ENCODE results near the gene SLC5A11. TPM values are rescaled to one million over a fixed set of nuclear protein-coding genes. Genes with fewer than 3 reads are reported as not detected.

Gene SLC5A11
- total RNA-seq, 2 donors from 2014 or later: not detected

- H3K27ac ChIP-seq: no peak overlapping the region
- peaks cover 14 to 16% of the 10 kb centered on the region in 2 donors for H3K36me3 ChIP-seq (replicated peaks in 1 of 2; ENCODE audit: insufficient read depth in 1 of 2, low read depth in 2 of 2)
- ATAC-seq (no peak), DNase-seq (no peak)
- WGBS, 2 donors: 75 to 85% methylated on average over 5 of the region's 5 CpGs
- no peak overlapping the region for H3K4me3 ChIP-seq
- intact Hi-C loops (cut with DNase I): no loop called here
- no peaks in the 10 kb centered on the region for H3K9me3 ChIP-seq
- TF ChIP-seq CTCF (IDR thresholded peaks at IDR 0.05) (no peak), POLR2A (IDR thresholded peaks at IDR 0.05) (no peak)
- H3K27me3 ChIP-seq: no peaks in the 10 kb centered on the region
- no peaks in the 10 kb centered on the region for H3K4me1 ChIP-seq
These were observed 83.6 kb downstream of the SLC5A11 start for GRCh38 chr16:24929409-24929808.

GRCh38 chr16:24930440-24930839 lies 84.7 kb downstream of the SLC5A11 start:
- TF ChIP-seq POLR2A (IDR thresholded peaks at IDR 0.05) (no peak), CTCF (IDR thresholded peaks at IDR 0.05) (no peak)
- WGBS, 2 donors: 88 to 96% methylated on average over 6 of the region's 6 CpGs
- Histone ChIP-seq H3K27ac (no peak overlapping the region), H3K4me1 (no peaks in the 10 kb centered on the region), H3K36me3 (replicated peaks in 1 of 2; ENCODE audit: insufficient read depth in 1 of 2, low read depth in 2 of 2) (peaks cover 14 to 25% of the 10 kb centered on the region in 2 donors), H3K9me3 (no peaks in the 10 kb centered on the region), H3K4me3 (no peak overlapping the region), H3K27me3 (no peaks in the 10 kb centered on the region)
- no peak for DNase-seq
- ATAC-seq: no peak
- intact Hi-C loops (cut with DNase I): no loop called here

- DNase-seq: no peak
- intact Hi-C loops (cut with DNase I): no loop called here
These were observed 85.3 kb downstream of the SLC5A11 start for GRCh38 chr16:24931091-24931490.

GRCh38 chr16:24935336-24935735 lies 89.6 kb downstream of the SLC5A11 start:
- DNase-seq: no peak
- ATAC-seq: no peak
- Histone ChIP-seq H3K4me1 (no peaks in the 10 kb centered on the region), H3K27me3 (no peaks in the 10 kb centered on the region), H3K4me3 (no peak overlapping the region), H3K27ac (no peak overlapping the region), H3K36me3 (replicated peaks in 1 of 2; ENCODE audit: insufficient read depth in 1 of 2, low read depth in 2 of 2) (peaks cover 12 to 27% of the 10 kb centered on the region in 2 donors), H3K9me3 (no peaks in the 10 kb centered on the region)
- TF ChIP-seq POLR2A (IDR thresholded peaks at IDR 0.05): no peak
- no peak for TF ChIP-seq CTCF (IDR thresholded peaks at IDR 0.05)
- intact Hi-C loops (cut with DNase I): no loop called here
- 88 to 93% methylated on average over 6 of the region's 6 CpGs for WGBS, 2 donors

More at GRCh38 chr16:24931091-24931490, 85.3 kb downstream of the SLC5A11 start:
- TF ChIP-seq POLR2A (IDR thresholded peaks at IDR 0.05): no peak
- TF ChIP-seq CTCF (IDR thresholded peaks at IDR 0.05): no peak
- Histone ChIP-seq H3K36me3 (replicated peaks in 1 of 2; ENCODE audit: insufficient read depth in 1 of 2, low read depth in 2 of 2) (peaks cover 14 to 26% of the 10 kb centered on the region in 2 donors), H3K4me3 (no peak overlapping the region), H3K27ac (no peak overlapping the region), H3K27me3 (no peaks in the 10 kb centered on the region), H3K9me3 (no peaks in the 10 kb centered on the region), H3K4me1 (no peaks in the 10 kb centered on the region)
- ATAC-seq: no peak
- 94 to 96% methylated on average over 12 of the region's 12 CpGs for WGBS, 2 donors

- Histone ChIP-seq H3K9me3 (no peaks in the 10 kb centered on the region), H3K36me3 (replicated peaks in 1 of 2; ENCODE audit: insufficient read depth in 1 of 2, low read depth in 2 of 2) (peaks cover 7 to 23% of the 10 kb centered on the region in 2 donors), H3K27ac (no peak overlapping the region), H3K4me1 (no peaks in the 10 kb centered on the region), H3K4me3 (no peak overlapping the region), H3K27me3 (no peaks in the 10 kb centered on the region)
- DNase-seq: no peak
- intact Hi-C loops (cut with DNase I): no loop called here
- no peak for TF ChIP-seq POLR2A (IDR thresholded peaks at IDR 0.05)
- no peak for TF ChIP-seq CTCF (IDR thresholded peaks at IDR 0.05)
- 75 to 90% methylated on average over 4 of the region's 4 CpGs for WGBS, 2 donors
- ATAC-seq: no peak
These were observed 90.4 kb downstream of the SLC5A11 start for GRCh38 chr16:24936151-24936550.

Data from body of pancreas (tissue), 4 donors.